Mesendoderm (in vitro differentiated cells): ENCODE measurements around the gene LRRC18.

Source experiments
- DNase-seq: peaks from one replicate; pipeline ENCODE4 v3.0.0; 2013
- H2AK5ac ChIP-seq: 2 replicates; pipeline ENCODE4 v1.6.1; 2013; ENCODE audit warnings: low read length, inconsistent platforms
- H2BK120ac ChIP-seq: 2 replicates; pipeline ENCODE4 v1.6.1; 2013; ENCODE audit warnings: low read depth, mild to moderate bottlenecking, low read length, moderate library complexity, mixed read lengths
- H2BK15ac ChIP-seq: replicated peaks from 2 replicates; pipeline ENCODE4 v1.6.1; 2013; ENCODE audit warnings: low read depth, mild to moderate bottlenecking, moderate library complexity
- H2BK5ac ChIP-seq: 2 replicates; pipeline ENCODE4 v1.6.1; 2013; ENCODE audit warnings: low read length, inconsistent platforms
- H3K18ac ChIP-seq: 2 replicates; pipeline ENCODE4 v1.6.1; 2013; ENCODE audit warnings: mild to moderate bottlenecking, low read length, mixed read lengths
- H3K23ac ChIP-seq: one replicate; pipeline ENCODE4 v1.6.1; 2013; ENCODE audit warnings: low read length
- H3K27ac ChIP-seq: 2 replicates; pipeline ENCODE4 v1.5.1; 2013; ENCODE audit warnings: low read depth, mild to moderate bottlenecking, inconsistent platforms, low read length, moderate library complexity
- H3K27me3 ChIP-seq: 2 replicates; pipeline ENCODE4 v1.6.1; 2013; ENCODE audit warnings: low read length, control low read depth, mild to moderate bottlenecking, inconsistent platforms; ENCODE audit not compliant: insufficient read depth, poor library complexity
- H3K36me3 ChIP-seq: 2 replicates; pipeline ENCODE4 v1.6.1; 2013; ENCODE audit warnings: low read length, inconsistent platforms; ENCODE audit not compliant: control insufficient read depth, insufficient read depth
- H3K4ac ChIP-seq: one replicate; pipeline ENCODE4 v1.6.1; 2013; ENCODE audit warnings: low read depth, mild to moderate bottlenecking, low read length, moderate library complexity
- H3K4me1 ChIP-seq: 2 replicates; pipeline ENCODE4 v1.6.1; 2013; ENCODE audit warnings: low read depth, low read length, inconsistent platforms; ENCODE audit not compliant: control insufficient read depth
- H3K4me2 ChIP-seq: 2 replicates; pipeline ENCODE4 v1.6.1; 2013; ENCODE audit warnings: low read length
- H3K4me3 ChIP-seq: 2 replicates; pipeline ENCODE4 v1.5.1; 2013; ENCODE audit warnings: mild to moderate bottlenecking, low read length
- H3K56ac ChIP-seq: one replicate; pipeline ENCODE4 v1.6.1; 2013; ENCODE audit warnings: low read length
- H3K79me1 ChIP-seq: 2 replicates; pipeline ENCODE4 v1.6.1; 2013; ENCODE audit warnings: low read length, inconsistent platforms
- H3K79me2 ChIP-seq: 2 replicates; pipeline ENCODE4 v1.6.1; 2013; ENCODE audit warnings: mild to moderate bottlenecking, low read length; ENCODE audit not compliant: control insufficient read depth, insufficient read depth
- H3K9ac ChIP-seq: 2 replicates; pipeline ENCODE4 v1.6.1; 2013; ENCODE audit warnings: low read length, inconsistent platforms
- H4K5ac ChIP-seq: one replicate; pipeline ENCODE4 v1.6.1; 2013; ENCODE audit warnings: low read length
- H4K8ac ChIP-seq: one replicate; pipeline ENCODE4 v1.6.1; 2013; ENCODE audit warnings: low read depth, mild to moderate bottlenecking, control low read depth, low read length, moderate library complexity
- WGBS: extraction: QIAGEN DNeasy Blood & Tissue Kit; methylation state at CpG from one replicate; pipeline ENCODE4 v1.1.7; 2013; ENCODE audit warnings: low lambda C conversion rate, missing lambda C conversion rate; ENCODE audit not compliant: insufficient coverage; ENCODE audit errors: extremely low coverage; 5-methylcytosine and 5-hydroxymethylcytosine counted together

Gene LRRC18

GRCh38 chr10:48951707-48952106 lies 12.1 kb upstream of the LRRC18 start:
- no peak overlapping the region for H3K27ac ChIP-seq
- DNase-seq: no peak
- no peaks in the 10 kb centered on the region for H3K27me3 ChIP-seq
- no peak overlapping the region for H3K4me3 ChIP-seq
- no peak overlapping the region for H3K56ac ChIP-seq
- H3K79me1 ChIP-seq: no peaks in the 10 kb centered on the region
- no peak overlapping the region for H2BK5ac ChIP-seq
- no peak overlapping the region for H4K5ac ChIP-seq
- H2AK5ac ChIP-seq: no peak overlapping the region
- H3K9ac ChIP-seq: no peak overlapping the region
- H2BK15ac ChIP-seq: no peak overlapping the region
- H3K23ac ChIP-seq: no peak overlapping the region
- no CpG with 5 or more reads among the region's 7 CpGs for WGBS
- no peaks in the 10 kb centered on the region for H3K36me3 ChIP-seq
- no peak overlapping the region for H3K4me2 ChIP-seq
- H3K79me2 ChIP-seq: no peaks in the 10 kb centered on the region
- no peak overlapping the region for H3K4ac ChIP-seq
- no peak overlapping the region for H2BK120ac ChIP-seq
- no peak overlapping the region for H4K8ac ChIP-seq
- no peaks in the 10 kb centered on the region for H3K4me1 ChIP-seq
- H3K18ac ChIP-seq: no peak overlapping the region

GRCh38 chr10:48948470-48949037 lies 8.9 kb upstream of the LRRC18 start:
- Histone ChIP-seq H2BK15ac (no peak overlapping the region), H3K27me3 (no peaks in the 10 kb centered on the region), H3K4me2 (no peak overlapping the region), H3K27ac (no peak overlapping the region), H3K18ac (no peak overlapping the region), H3K9ac (no peak overlapping the region), H3K4ac (no peak overlapping the region), H3K36me3 (no peaks in the 10 kb centered on the region), H3K79me2 (no peaks in the 10 kb centered on the region), H3K4me3 (no peak overlapping the region), H2AK5ac (no peak overlapping the region), H3K23ac (no peak overlapping the region), H3K4me1 (no peaks in the 10 kb centered on the region), H2BK5ac (no peak overlapping the region), H4K8ac (no peak overlapping the region), H3K56ac (no peak overlapping the region), H4K5ac (no peak overlapping the region), H2BK120ac (no peak overlapping the region), H3K79me1 (no peaks in the 10 kb centered on the region)
- DNase-seq: no peak
- WGBS: no CpG with 5 or more reads among the region's 2 CpGs

GRCh38 chr10:48947690-48948469 lies 8.2 kb upstream of the LRRC18 start:
- H3K27ac ChIP-seq: no peak overlapping the region
- H3K36me3 ChIP-seq: no peaks in the 10 kb centered on the region
- H3K79me2 ChIP-seq: no peaks in the 10 kb centered on the region
- WGBS: no CpG with 5 or more reads among the region's 10 CpGs
- H3K79me1 ChIP-seq: no peaks in the 10 kb centered on the region
- no peak overlapping the region for H3K4ac ChIP-seq
- DNase-seq: no peak
- H4K8ac ChIP-seq: no peak overlapping the region
- no peak overlapping the region for H3K56ac ChIP-seq
- H2BK120ac ChIP-seq: no peak overlapping the region
- no peak overlapping the region for H3K4me3 ChIP-seq
- no peaks in the 10 kb centered on the region for H3K4me1 ChIP-seq
- H3K9ac ChIP-seq: no peak overlapping the region
- no peak overlapping the region for H3K18ac ChIP-seq
- no peaks in the 10 kb centered on the region for H3K27me3 ChIP-seq
- H3K4me2 ChIP-seq: no peak overlapping the region
- H2BK15ac ChIP-seq: no peak overlapping the region
- no peak overlapping the region for H2AK5ac ChIP-seq
- H3K23ac ChIP-seq: no peak overlapping the region
- H4K5ac ChIP-seq: no peak overlapping the region
- no peak overlapping the region for H2BK5ac ChIP-seq

GRCh38 chr10:48946891-48947500 lies 7.4 kb upstream of the LRRC18 start:
- Histone ChIP-seq H3K36me3 (no peaks in the 10 kb centered on the region), H2BK120ac (no peak overlapping the region), H3K23ac (no peak overlapping the region), H3K18ac (no peak overlapping the region), H3K4me1 (no peaks in the 10 kb centered on the region), H2AK5ac (no peak overlapping the region), H3K9ac (no peak overlapping the region), H3K56ac (no peak overlapping the region), H3K27ac (no peak overlapping the region), H3K79me1 (no peaks in the 10 kb centered on the region), H3K27me3 (no peaks in the 10 kb centered on the region), H2BK5ac (no peak overlapping the region), H3K79me2 (no peaks in the 10 kb centered on the region), H4K5ac (no peak overlapping the region), H3K4me2 (no peak overlapping the region), H4K8ac (no peak overlapping the region), H2BK15ac (no peak overlapping the region), H3K4ac (no peak overlapping the region), H3K4me3 (no peak overlapping the region)
- WGBS: no CpG with 5 or more reads among the region's 12 CpGs
- DNase-seq: no peak

DNA sequence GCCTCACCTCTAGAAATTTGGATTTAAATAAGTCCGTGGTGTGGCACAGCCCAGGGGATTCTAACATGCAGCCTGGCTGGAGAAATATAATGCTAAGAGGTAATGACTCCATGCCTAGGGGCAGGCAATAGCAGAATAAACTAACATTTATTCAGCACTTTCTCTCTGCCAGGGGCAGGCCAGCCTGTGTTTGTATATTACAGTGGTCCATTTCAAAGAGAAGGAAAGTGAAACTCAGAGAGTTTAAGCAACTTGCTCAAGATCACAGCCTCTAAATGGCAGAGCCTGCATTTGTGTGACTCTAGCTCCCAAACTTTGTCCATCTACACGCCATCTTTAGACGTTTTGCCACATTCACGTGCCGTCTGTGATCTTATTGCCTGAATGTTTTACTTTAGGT lies 6.7 kb upstream of the LRRC18 start:
- Histone ChIP-seq H3K27me3 (no peaks in the 10 kb centered on the region), H2BK5ac (no peak overlapping the region), H3K18ac (no peak overlapping the region), H3K79me2 (no peaks in the 10 kb centered on the region), H4K5ac (no peak overlapping the region), H2AK5ac (no peak overlapping the region), H3K4me1 (no peaks in the 10 kb centered on the region), H3K23ac (no peak overlapping the region), H3K4ac (no peak overlapping the region), H3K27ac (no peak overlapping the region), H4K8ac (no peak overlapping the region), H2BK15ac (no peak overlapping the region), H3K4me2 (no peak overlapping the region), H3K79me1 (no peaks in the 10 kb centered on the region), H2BK120ac (no peak overlapping the region), H3K36me3 (no peaks in the 10 kb centered on the region), H3K4me3 (no peak overlapping the region), H3K56ac (no peak overlapping the region), H3K9ac (no peak overlapping the region)
- no CpG with 5 or more reads among the region's 5 CpGs for WGBS
- no peak for DNase-seq
